Adrenal gland (tissue), 12 donors: ENCODE data around the gene MRPL36. TPM values are rescaled to one million over a fixed set of nuclear protein-coding genes. Genes with fewer than 3 reads are reported as not detected.

Source experiments
- DNase-seq, 7 donors: peaks; one replicate each; pipeline ENCODE4 v3.0.0-alpha.2; 2019 to 2020
- H3K27ac ChIP-seq, 5 donors: fragments of 200-600 bp; sonication (generic) in 4 of 5; 1 replicate in 3 of 5; 2 replicates in 2 of 5; pipeline versions ENCODE4 v1.5.1 to v1.8.0; 2016 to 2020; ENCODE audit warnings: mild to moderate bottlenecking in 1 of 5
- H3K27me3 ChIP-seq: fragments of 200-600 bp; 2 replicates; pipeline ENCODE4 v1.8.0; 2021
- H3K36me3 ChIP-seq, 2 donors: fragments of 200-600 bp; replicated peaks in 1 of 2; 1 replicate in 1 of 2; 2 replicates in 1 of 2; pipeline versions ENCODE4 v1.5.1 to v1.8.0; 2018 to 2022
- H3K4me1 ChIP-seq, 2 donors: fragments of 200-600 bp; replicated peaks in 1 of 2; 1 replicate in 1 of 2; 2 replicates in 1 of 2; pipeline versions ENCODE4 v1.5.1 to v1.8.0; 2018 to 2021
- H3K4me3 ChIP-seq, 4 donors: fragments of 200-600 bp; sonication (generic) in 3 of 4; one replicate each; pipeline ENCODE4 v1.5.1; 2016 to 2018
- H3K9me3 ChIP-seq, 3 donors: fragments of 200-600 bp; sonication (generic) in 1 of 3; replicated peaks in 1 of 3; 1 replicate in 2 of 3; 2 replicates in 1 of 3; pipeline versions ENCODE4 v1.5.1 to v1.8.0; 2016 to 2021
- POLR2A ChIP-seq, 2 donors: fragments of 450-650 bp; IDR thresholded peaks; one replicate each; pipeline ENCODE4 v1.6.1; 2017; ENCODE audit warnings: antibody characterized with exemption in 2 of 2, mild to moderate bottlenecking in 2 of 2, moderate library complexity in 1 of 2
- WGBS, 4 donors: extraction: QIAGEN DNeasy Blood & Tissue Kit in 2 of 4; methylation state at CpG; one replicate each; pipeline versions ENCODE4 v1.1.5 to v1.1.7; 2013 to 2017; 5-methylcytosine and 5-hydroxymethylcytosine counted together
- intact Hi-C, 2 donors: fragments of 100-400 bp; cut with DNase I; formaldehyde crosslinking; loops; one replicate each; pipeline versions ENCODE4 v1.14.1 to v1.15.0; 2022 to 2023
- polyA plus RNA-seq, 3 donors: library from polyadenylated mRNA; stranded (reverse); fragments of 200-250 nt in 2 of 3; fragments of 350-450 nt in 1 of 3; fragmentation: Illumina TruSeq in 1 of 3; extraction: RNeasy Lipid Tissue Mini Kit (QIAGEN cat#74804) in 1 of 3; gene quantifications; one replicate each; pipeline ENCODE4 v1.2.3, GENCODE V29; 2013 to 2014
- total RNA-seq, 9 donors: library from RNA; depleted of rRNA in 4 of 9; stranded (reverse); fragments of >200 nt in 4 of 9; fragments of 120-200 nt in 1 of 9; fragmentation: NEBNext Ultra II Directional in 1 of 9; extraction: Animal tissue kit (Norgen Biotek cat#: 25700) in 1 of 9; gene quantifications; one replicate each; pipeline versions ENCODE4 v1.1.0 to v1.2.4, GENCODE V29; 2013 to 2023
- TF ChIP-seq, protein P1 (sequence below), 6 experiments: fragments of 450-650 bp in 4 of 6; fragments of 200-600 bp in 2 of 6; sonication (generic) in 1 of 6; IDR thresholded peaks; 1 replicate in 5 of 6; 2 replicates in 1 of 6; pipeline versions ENCODE4 v1.5.1 to v1.8.0; 2016 to 2021; ENCODE audit warnings: antibody characterized with exemption in 6 of 6, mild to moderate bottlenecking in 2 of 6, moderate library complexity in 1 of 6
- donor health status: healthy with polysubstance abuse.
- donor health status: Bipolar disorder and iron deficiency.
- donor health status: DM: yes; HTN: yes; CAD: no.
- donor health status: DM: no; HTN: no; CAD: no.
- donor health status: DM: no; HTN: no; CAD: no.
- donor health status: DM: yes; HTN: yes; CAD: no.

The MRPL36 gene
- total and polyA plus RNA-seq, 12 donors, result 23.3 to 97.4 (median 61.3) TPM

DNA sequence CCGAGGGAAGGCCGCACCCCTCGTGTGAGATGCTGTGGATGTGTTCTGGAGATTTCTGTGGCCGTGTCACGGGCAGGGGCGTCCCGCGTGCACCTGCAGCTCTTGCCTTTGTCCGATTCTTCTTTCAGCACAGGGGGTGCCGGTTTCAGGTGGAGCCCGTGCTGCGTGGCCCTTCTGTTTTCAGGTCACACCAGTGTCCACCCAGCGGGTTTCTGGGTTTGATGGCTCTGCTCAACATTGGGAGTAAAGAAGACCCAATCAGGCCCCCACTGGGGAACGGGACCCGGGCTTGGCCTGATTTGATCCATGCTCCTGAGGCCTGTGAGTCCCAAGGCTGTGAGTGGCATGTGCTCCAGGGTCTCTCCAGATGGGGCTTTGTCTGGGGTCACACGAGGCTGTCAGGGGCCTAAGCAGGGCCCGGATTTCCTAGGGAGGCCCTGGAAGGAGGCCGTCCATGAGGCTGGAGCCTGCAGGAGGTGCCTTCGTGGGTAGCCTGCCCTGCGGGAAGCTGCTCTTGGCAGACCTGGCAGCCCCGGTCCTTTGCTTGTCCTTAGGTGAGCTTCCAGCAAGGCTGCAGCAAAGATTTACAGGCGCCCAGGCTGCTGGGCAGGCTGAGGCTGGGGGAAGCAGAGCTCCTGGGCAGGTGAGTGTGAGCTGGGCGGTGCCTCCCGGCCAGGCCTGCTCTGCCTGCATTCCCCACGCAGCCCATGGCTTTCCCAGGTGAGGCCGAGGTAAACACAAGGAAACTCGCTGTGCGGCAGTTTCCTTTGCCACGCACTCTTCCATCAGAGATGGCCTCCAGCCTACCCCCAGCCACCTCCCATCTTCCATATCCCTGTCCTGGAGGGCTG lies 12.8 kb downstream of the MRPL36 start:
- Histone ChIP-seq H3K27ac (no peak overlapping the region), H3K27me3 (peaks cover 3% of the 10 kb centered on the region), H3K9me3 (no peaks in the 10 kb centered on the region), H3K36me3 (no peaks in the 10 kb centered on the region), H3K4me3 (no peak overlapping the region), H3K4me1 (no peaks in the 10 kb centered on the region)
- intact Hi-C loops, result no loop called here
- DNase-seq, result no peak
- 86 to 90% (median 88%) methylated on average over 7 to 29 of the region's 29 CpGs for WGBS, 4 donors
- no peak for TF ChIP-seq POLR2A (IDR thresholded peaks at IDR 0.05)
- TF ChIP-seq, protein P1, sequence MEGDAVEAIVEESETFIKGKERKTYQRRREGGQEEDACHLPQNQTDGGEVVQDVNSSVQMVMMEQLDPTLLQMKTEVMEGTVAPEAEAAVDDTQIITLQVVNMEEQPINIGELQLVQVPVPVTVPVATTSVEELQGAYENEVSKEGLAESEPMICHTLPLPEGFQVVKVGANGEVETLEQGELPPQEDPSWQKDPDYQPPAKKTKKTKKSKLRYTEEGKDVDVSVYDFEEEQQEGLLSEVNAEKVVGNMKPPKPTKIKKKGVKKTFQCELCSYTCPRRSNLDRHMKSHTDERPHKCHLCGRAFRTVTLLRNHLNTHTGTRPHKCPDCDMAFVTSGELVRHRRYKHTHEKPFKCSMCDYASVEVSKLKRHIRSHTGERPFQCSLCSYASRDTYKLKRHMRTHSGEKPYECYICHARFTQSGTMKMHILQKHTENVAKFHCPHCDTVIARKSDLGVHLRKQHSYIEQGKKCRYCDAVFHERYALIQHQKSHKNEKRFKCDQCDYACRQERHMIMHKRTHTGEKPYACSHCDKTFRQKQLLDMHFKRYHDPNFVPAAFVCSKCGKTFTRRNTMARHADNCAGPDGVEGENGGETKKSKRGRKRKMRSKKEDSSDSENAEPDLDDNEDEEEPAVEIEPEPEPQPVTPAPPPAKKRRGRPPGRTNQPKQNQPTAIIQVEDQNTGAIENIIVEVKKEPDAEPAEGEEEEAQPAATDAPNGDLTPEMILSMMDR (IDR thresholded peaks at IDR 0.05), result no peak

DNA sequence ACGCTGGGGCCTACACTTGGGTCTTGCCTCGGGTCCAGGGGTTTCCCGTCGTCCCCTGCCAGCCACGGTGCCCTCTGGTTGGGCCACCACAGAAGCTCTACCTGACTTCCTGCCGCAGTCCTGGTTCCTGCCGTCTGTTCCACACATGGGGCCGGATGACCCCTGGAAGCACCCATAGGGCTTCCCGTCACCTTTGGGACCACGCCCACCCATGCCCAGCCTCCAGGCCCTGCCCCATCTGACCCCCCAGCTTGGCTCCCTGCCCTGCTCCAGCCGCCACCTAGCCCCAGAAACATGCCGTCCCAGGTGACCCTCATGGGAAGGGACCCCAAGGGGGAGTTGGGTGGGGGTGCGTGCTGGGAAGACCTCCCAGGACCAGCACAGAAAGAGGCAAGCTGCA lies 13.7 kb downstream of the MRPL36 start:
- H3K27me3 ChIP-seq, result peaks cover 3% of the 10 kb centered on the region
- no peaks in the 10 kb centered on the region for H3K36me3 ChIP-seq
- no peaks in the 10 kb centered on the region for H3K9me3 ChIP-seq
- no peak for TF ChIP-seq POLR2A (IDR thresholded peaks at IDR 0.05)
- TF ChIP-seq, protein P1 (IDR thresholded peaks at IDR 0.05), result no peak
- intact Hi-C loops, result no loop called here
- no peak overlapping the region for H3K4me3 ChIP-seq
- no peak for DNase-seq
- WGBS, 4 donors, result 86 to 91% (median 89%) methylated on average over 4 to 13 of the region's 13 CpGs
- no peak overlapping the region for H3K27ac ChIP-seq
- H3K4me1 ChIP-seq, result no peaks in the 10 kb centered on the region

DNA sequence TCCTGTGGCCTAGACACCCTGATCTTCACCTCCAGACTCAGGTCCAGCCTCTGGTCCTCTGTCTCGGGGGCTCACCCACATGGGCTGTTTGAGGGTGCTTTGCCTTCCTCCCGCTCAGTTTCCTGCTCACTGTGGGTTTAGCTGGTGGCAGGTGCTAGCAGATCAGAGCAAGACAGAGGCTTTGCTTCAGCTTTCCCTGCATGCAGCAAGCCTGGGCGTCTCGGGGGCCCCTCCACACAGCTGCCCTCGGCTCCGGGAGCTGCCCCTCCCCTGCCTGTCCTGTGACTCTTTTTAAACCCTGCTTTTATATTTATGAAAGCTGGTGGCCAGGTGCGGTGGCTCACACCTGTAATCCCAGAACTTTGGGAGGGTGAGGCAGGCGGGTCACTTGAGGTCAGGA lies 14.6 kb downstream of the MRPL36 start:
- Histone ChIP-seq H3K27ac (no peak overlapping the region), H3K9me3 (no peaks in the 10 kb centered on the region), H3K36me3 (no peaks in the 10 kb centered on the region), H3K4me3 (no peak overlapping the region), H3K4me1 (no peaks in the 10 kb centered on the region), H3K27me3 (peaks cover 3% of the 10 kb centered on the region)
- WGBS, 4 donors, result 70 to 89% (median 82%) methylated on average over 3 to 8 of the region's 8 CpGs
- no peak for DNase-seq
- TF ChIP-seq POLR2A (IDR thresholded peaks at IDR 0.05), result no peak
- TF ChIP-seq, protein P1 (IDR thresholded peaks at IDR 0.05), result no peak
- intact Hi-C loops, result no loop called here

DNA sequence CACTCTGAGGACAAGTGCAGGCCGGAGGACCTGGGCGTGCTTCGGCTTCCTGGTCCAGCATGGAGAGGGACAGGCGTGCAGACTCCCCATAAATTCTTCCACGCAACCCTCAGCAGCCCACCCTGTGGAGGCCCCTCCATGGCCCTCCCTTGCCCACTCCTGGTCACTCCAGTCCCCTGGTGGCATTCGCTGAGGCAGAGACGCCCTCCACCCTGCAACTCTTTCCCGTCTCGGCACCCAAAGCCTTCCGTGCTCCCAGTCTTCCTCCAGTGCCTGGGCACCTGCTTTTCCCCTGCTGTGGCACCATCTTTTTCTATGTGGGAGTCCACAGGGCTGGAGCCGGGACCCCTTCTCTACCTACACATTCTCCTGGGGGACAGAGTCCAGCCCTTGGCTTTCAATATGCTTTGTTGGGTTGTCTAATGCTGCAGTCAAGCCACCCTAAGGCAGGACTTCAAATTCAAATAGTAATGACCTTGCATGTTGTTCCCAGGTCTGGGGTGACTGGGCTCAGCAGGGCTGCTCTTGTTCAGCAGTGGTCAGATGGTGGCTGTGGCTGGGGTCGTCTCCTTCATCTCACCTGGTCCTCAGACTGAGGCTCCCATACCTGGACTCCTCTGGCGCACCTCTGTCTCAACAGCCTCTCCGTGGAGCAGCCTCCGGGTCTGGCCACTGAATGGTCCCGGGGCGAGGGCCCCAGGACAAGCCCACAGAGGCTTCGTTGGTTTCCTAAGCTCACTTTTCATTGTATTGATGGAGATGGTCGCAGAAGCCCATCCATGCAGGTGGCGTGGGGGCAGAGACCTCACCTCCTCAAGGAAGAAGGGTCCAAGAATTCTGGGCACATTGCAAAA lies 15.2 kb downstream of the MRPL36 start:
- DNase-seq, result no peak
- no peak for TF ChIP-seq POLR2A (IDR thresholded peaks at IDR 0.05)
- TF ChIP-seq, protein P1 (IDR thresholded peaks at IDR 0.05), result no peak

More for the DNA sequence above, 15.2 kb downstream of the MRPL36 start:
- Histone ChIP-seq H3K4me1 (no peaks in the 10 kb centered on the region), H3K27ac (no peak overlapping the region), H3K27me3 (peaks cover 3% of the 10 kb centered on the region), H3K9me3 (no peaks in the 10 kb centered on the region), H3K4me3 (no peak overlapping the region), H3K36me3 (no peaks in the 10 kb centered on the region)
- intact Hi-C loops, result no loop called here
- 80 to 88% (median 83%) methylated on average over 15 to 20 of the region's 20 CpGs for WGBS, 4 donors
